Body of pancreas (tissue), 4 donors: Measurements from ENCODE around the gene HPS3.

ENCODE experiments used
- CTCF ChIP-seq, 7 experiments: fragments of 450-650 bp in 4 of 7; fragments of 200-600 bp in 3 of 7; sonication (generic) in 3 of 7; IDR thresholded peaks; one replicate each; pipeline ENCODE4 v1.5.1; 2016 to 2019; ENCODE audit warnings: antibody characterized with exemption in 7 of 7
- POLR2A ChIP-seq, 3 donors: fragments of 450-650 bp; IDR thresholded peaks; one replicate each; pipeline ENCODE4 v1.6.1; 2016; ENCODE audit warnings: antibody characterized with exemption in 3 of 3, mild to moderate bottlenecking in 2 of 3

DNA sequence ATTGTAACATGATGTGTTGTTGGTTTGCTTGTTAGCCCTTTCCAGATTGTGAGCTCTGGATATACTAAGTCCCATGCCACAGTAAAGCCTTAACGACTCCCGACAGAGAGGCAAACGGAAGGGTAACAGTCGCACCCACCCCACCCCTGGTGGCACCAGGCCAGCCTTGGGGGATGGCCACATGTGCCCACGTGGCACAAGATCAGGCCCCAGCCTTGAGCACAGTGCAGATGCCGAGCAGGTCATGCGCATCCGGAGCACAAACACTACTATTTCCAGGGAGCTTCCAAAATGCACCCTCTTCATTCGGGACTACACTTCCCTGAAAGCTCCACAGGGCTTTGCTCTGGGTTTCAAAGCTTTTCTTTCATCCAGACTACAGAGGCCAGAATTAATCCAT, 10.7 kb upstream of the HPS3 start:
- TF ChIP-seq CTCF (IDR thresholded peaks at IDR 0.05) (no peak), POLR2A (IDR thresholded peaks at IDR 0.05) (no peak)
